Vagina (tissue), 2 donors: ENCODE results near the gene ARID3A. TPM values are rescaled to one million over a fixed set of nuclear protein-coding genes. Genes with fewer than 3 reads are reported as not detected.

Source experiments
- DNase-seq, 2 donors: peaks; one replicate each; pipeline ENCODE4 v3.0.0-alpha.2; 2017; ENCODE audit errors: extremely low spot score in 2 of 2
- H3K27ac ChIP-seq: fragments of 200-600 bp; sonication (generic); one replicate; pipeline ENCODE4 v1.5.1; 2019
- H3K27me3 ChIP-seq: fragments of 200-600 bp; sonication (generic); one replicate; pipeline ENCODE4 v1.5.1; 2019
- H3K36me3 ChIP-seq, 2 donors: fragments of 200-600 bp; sonication (generic); one replicate each; pipeline ENCODE4 v1.5.1; 2017 to 2019
- H3K4me1 ChIP-seq: fragments of 200-600 bp; sonication (generic); one replicate; pipeline ENCODE4 v1.5.1; 2019
- H3K4me3 ChIP-seq, 2 donors: fragments of 200-600 bp; sonication (generic); 1 replicate in 1 of 2; 2 replicates in 1 of 2; pipeline ENCODE4 v1.5.1; 2016 to 2019
- H3K9me3 ChIP-seq: fragments of 200-600 bp; sonication (generic); one replicate; pipeline ENCODE4 v1.5.1; 2019
- CTCF ChIP-seq, 3 experiments: fragments of 450-650 bp in 2 of 3; fragments of 200-600 bp in 1 of 3; sonication (generic) in 1 of 3; IDR thresholded peaks; one replicate each; pipeline ENCODE4 v1.5.1; 2017 to 2019; ENCODE audit warnings: antibody characterized with exemption in 3 of 3, mild to moderate bottlenecking in 2 of 3, moderate library complexity in 2 of 3
- POLR2A ChIP-seq, 2 donors: fragments of 450-650 bp; IDR thresholded peaks; one replicate each; pipeline ENCODE4 v1.6.1; 2017; ENCODE audit warnings: antibody characterized with exemption in 2 of 2, mild to moderate bottlenecking in 2 of 2, moderate library complexity in 2 of 2
- POLR2AphosphoS5 ChIP-seq, 2 donors: sonication (generic); formaldehyde crosslinking; IDR thresholded peaks; one replicate each; pipeline ENCODE4 v1.9.0; 2017; ENCODE audit warnings: antibody characterized with exemption in 2 of 2, mild to moderate bottlenecking in 2 of 2, low read depth in 1 of 2; ENCODE audit not compliant: insufficient read depth in 1 of 2
- intact Hi-C: fragments of 100-400 bp; cut with DNase I; formaldehyde crosslinking; loops from one replicate; pipeline ENCODE4 v1.15.1; 2023
- total RNA-seq: library from RNA; depleted of rRNA; stranded (reverse); fragments of >200 nt; gene quantifications from one replicate; pipeline ENCODE4 v1.2.3, GENCODE V29; 2016

Gene ARID3A
- total RNA-seq, 1 donor from 2014 or later, result 10.3 TPM

- intact Hi-C loops, result no loop called here
- H3K27me3 ChIP-seq, result no peaks in the 10 kb centered on the region
- peak overlapping the region; percentile 26 to 42 for H3K4me3 ChIP-seq
- TF ChIP-seq POLR2A (IDR thresholded peaks at IDR 0.05) (no peak), CTCF (IDR thresholded peaks at IDR 0.05) (no peak), POLR2AphosphoS5 (IDR thresholded peaks at IDR 0.05; ENCODE audit: insufficient read depth in 1 of 2, low read depth in 1 of 2) (peak in 1 of 2 donors; percentile 29)
- H3K36me3 ChIP-seq, result no peaks in the 10 kb centered on the region
- H3K4me1 ChIP-seq, result peaks cover 44% of the 10 kb centered on the region
- no peaks in the 10 kb centered on the region for H3K9me3 ChIP-seq
- peak overlapping the region; percentile 79 for H3K27ac ChIP-seq
- no peak for DNase-seq
Observed at GRCh38 chr19:940591-941291, 14.9 kb downstream of the ARID3A start.

GRCh38 chr19:941292-942132, 15.7 kb downstream of the ARID3A start:
- no peak for DNase-seq
- Histone ChIP-seq H3K4me1 (peaks cover 42% of the 10 kb centered on the region), H3K4me3 (peak overlapping the region; percentile 26 to 42), H3K27ac (peak overlapping the region; percentile 79), H3K36me3 (no peaks in the 10 kb centered on the region), H3K27me3 (no peaks in the 10 kb centered on the region), H3K9me3 (no peaks in the 10 kb centered on the region)
- TF ChIP-seq CTCF (IDR thresholded peaks at IDR 0.05), result no peak
- intact Hi-C loops, result no loop called here

- H3K4me1 ChIP-seq, result peaks cover 42% of the 10 kb centered on the region
- H3K9me3 ChIP-seq, result no peaks in the 10 kb centered on the region
- H3K27ac ChIP-seq, result no peak overlapping the region
- no peak for TF ChIP-seq CTCF (IDR thresholded peaks at IDR 0.05)
- no peak for TF ChIP-seq POLR2A (IDR thresholded peaks at IDR 0.05)
- no peak for TF ChIP-seq POLR2AphosphoS5 (IDR thresholded peaks at IDR 0.05; ENCODE audit: insufficient read depth in 1 of 2, low read depth in 1 of 2)
- no peaks in the 10 kb centered on the region for H3K27me3 ChIP-seq
- intact Hi-C loops, result no loop called here
- no peaks in the 10 kb centered on the region for H3K36me3 ChIP-seq
- H3K4me3 ChIP-seq, result no peak overlapping the region
- DNase-seq, result no peak
Observed at GRCh38 chr19:942133-942645, 16.4 kb downstream of the ARID3A start.

- intact Hi-C loops, result no loop called here
Observed at GRCh38 chr19:943551-944170, 17.8 kb downstream of the ARID3A start.

More at GRCh38 chr19:943551-944170, 17.8 kb downstream of the ARID3A start:
- H3K27me3 ChIP-seq, result no peaks in the 10 kb centered on the region
- no peak for DNase-seq
- no peaks in the 10 kb centered on the region for H3K36me3 ChIP-seq
- TF ChIP-seq POLR2AphosphoS5 (IDR thresholded peaks at IDR 0.05; ENCODE audit: insufficient read depth in 1 of 2, low read depth in 1 of 2), result no peak
- TF ChIP-seq CTCF (IDR thresholded peaks at IDR 0.05), result no peak
- no peak for TF ChIP-seq POLR2A (IDR thresholded peaks at IDR 0.05)
- H3K27ac ChIP-seq, result no peak overlapping the region
- H3K9me3 ChIP-seq, result no peaks in the 10 kb centered on the region
- H3K4me3 ChIP-seq, result peak overlapping the region in 1 of 2 donors; percentile 24
- H3K4me1 ChIP-seq, result peaks cover 42% of the 10 kb centered on the region
